VCaP (cell line): ENCODE measurements around the gene SH3TC1.

Experiments
- H3K27ac ChIP-seq: fragments of 450-650 bp; 2 replicates; pipeline ENCODE4 v1.5.1; 2017
- TF ChIP-seq, protein P1 (sequence below): fragments of 450-650 bp; conservative IDR thresholded peaks from 2 replicates; pipeline ENCODE4 v1.5.1; 2017; ENCODE audit warnings: mild to moderate bottlenecking, moderate library complexity

The SH3TC1 gene

DNA sequence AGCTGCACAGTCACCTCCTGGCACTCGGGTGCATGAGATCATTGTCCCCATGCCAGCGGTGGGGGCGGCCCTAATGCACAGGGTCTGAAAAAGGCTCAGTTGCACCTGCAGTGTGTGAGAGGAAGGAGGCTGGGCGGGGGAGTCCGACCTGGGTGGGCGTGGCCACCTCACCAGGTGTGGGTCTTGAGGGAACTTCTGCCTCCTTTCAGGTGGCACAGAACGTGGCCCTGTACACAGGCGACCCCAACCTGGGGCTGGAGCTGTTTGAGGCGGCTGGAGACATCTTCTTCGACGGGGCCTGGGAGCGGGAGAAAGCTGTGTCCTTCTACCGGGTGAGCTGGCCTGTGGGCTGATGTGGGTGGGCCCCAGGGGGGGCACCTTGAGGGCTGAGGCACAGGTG lies 36.1 kb downstream of the SH3TC1 start:
- no peak overlapping the region for H3K27ac ChIP-seq
- TF ChIP-seq, protein P1, sequence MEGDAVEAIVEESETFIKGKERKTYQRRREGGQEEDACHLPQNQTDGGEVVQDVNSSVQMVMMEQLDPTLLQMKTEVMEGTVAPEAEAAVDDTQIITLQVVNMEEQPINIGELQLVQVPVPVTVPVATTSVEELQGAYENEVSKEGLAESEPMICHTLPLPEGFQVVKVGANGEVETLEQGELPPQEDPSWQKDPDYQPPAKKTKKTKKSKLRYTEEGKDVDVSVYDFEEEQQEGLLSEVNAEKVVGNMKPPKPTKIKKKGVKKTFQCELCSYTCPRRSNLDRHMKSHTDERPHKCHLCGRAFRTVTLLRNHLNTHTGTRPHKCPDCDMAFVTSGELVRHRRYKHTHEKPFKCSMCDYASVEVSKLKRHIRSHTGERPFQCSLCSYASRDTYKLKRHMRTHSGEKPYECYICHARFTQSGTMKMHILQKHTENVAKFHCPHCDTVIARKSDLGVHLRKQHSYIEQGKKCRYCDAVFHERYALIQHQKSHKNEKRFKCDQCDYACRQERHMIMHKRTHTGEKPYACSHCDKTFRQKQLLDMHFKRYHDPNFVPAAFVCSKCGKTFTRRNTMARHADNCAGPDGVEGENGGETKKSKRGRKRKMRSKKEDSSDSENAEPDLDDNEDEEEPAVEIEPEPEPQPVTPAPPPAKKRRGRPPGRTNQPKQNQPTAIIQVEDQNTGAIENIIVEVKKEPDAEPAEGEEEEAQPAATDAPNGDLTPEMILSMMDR = no peak

DNA sequence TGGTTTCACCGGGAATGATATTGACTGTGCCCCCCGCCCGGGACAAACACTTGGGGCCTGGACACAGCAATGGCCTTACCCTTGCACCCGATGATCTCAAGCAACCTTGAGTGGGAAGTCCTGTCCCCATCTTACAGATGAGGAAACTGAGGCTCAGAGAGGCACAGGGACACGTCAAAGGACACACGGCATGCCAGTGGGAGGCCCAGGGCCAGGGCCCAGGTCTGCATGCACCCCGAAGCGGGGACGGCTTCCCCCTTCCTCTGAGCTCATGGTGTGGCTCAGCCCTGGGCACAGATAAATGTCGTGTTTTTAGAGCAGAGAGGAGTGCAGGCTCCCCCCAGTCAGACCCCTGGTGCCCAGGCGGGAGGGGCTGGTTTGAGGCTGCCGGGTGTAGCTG lies 36.6 kb downstream of the SH3TC1 start:
- TF ChIP-seq, protein P1 = no peak
- no peak overlapping the region for H3K27ac ChIP-seq

DNA sequence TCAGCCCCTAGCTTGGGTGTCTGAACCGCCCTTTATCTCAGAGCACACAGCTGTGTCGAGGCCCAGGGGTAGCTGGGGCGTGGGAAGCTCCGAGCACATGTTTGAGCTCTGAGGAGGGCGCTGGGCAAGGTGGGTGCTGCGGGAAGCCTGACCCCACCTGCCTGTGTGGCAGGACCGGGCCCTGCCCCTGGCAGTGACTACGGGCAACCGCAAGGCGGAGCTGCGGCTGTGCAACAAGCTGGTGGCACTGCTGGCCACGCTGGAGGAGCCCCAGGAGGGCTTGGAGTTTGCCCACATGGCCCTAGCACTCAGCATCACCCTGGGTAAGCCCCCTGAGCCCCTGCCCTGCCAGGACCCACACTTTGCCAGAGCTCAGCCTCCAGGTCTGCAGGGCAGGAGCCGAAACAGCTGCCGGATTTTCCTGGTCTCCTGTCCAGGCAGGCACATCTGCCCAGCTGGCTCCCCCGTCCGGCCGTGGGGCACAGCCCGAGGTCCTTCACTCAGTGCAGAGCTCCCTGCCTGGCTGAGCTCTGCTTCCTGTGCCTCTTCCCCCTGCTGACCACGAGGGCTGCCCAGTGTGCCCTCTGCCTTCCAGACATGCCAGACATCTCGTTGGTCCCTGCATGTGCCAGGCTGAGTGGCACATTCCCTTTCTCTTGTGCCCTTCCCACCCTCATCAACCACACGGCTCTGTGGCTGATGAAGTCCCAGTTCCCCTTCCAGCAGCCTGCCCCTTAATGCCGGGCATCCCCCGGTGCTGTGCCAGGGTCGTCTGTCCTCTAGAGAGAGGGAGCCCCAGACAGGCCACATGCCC lies 37.2 kb downstream of the SH3TC1 start:
- no peak overlapping the region for H3K27ac ChIP-seq
- TF ChIP-seq, protein P1 = no peak

DNA sequence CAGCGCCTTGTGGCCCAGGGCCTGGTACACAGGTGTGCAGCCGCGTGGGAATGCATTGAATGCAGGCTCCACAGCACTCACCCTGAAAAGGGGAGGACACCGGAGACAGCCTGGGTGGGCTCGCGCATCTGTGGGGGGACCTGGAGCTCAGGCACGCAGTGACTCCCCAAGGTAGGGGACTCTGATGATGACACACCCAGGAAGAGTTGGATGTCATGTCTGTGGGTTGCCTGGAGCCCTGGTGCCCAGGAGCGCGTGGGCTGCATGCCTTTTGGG lies 37.8 kb downstream of the SH3TC1 start:
- TF ChIP-seq, protein P1 = no peak
- no peak overlapping the region for H3K27ac ChIP-seq

DNA sequence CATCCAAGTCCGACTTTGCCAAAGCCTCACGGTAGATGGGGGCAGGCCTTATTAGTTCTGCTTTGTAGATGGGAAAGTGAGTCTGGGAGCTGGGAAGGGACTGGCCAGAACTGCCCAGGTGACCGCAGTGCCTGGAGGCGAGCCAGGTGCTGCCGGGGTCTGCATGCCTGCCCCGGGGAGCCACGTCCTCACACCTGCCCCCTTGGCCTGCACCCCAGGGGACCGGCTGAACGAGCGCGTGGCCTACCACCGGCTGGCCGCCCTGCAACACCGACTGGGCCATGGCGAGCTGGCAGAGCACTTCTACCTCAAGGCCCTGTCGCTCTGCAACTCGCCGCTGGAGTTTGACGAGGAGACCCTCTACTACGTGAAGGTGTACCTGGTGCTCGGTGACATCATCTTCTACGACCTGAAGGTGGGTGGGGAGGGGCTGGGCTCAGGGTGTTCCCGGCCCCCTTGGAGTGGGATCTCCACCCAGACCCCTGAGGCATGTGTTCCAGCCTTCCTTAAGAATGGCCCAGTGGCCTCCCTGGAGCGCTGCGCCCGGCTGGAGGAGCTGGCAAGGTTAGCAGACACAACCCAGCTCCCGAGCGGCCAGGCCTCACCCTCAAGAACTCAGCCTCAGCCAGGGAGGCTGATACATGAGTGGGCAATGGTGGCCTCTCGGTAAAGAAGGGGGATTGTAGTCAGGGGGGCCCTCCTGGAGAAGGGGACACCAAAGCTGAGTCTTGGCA lies 38.3 kb downstream of the SH3TC1 start:
- H3K27ac ChIP-seq = no peak overlapping the region
- TF ChIP-seq, protein P1 = no peak

DNA sequence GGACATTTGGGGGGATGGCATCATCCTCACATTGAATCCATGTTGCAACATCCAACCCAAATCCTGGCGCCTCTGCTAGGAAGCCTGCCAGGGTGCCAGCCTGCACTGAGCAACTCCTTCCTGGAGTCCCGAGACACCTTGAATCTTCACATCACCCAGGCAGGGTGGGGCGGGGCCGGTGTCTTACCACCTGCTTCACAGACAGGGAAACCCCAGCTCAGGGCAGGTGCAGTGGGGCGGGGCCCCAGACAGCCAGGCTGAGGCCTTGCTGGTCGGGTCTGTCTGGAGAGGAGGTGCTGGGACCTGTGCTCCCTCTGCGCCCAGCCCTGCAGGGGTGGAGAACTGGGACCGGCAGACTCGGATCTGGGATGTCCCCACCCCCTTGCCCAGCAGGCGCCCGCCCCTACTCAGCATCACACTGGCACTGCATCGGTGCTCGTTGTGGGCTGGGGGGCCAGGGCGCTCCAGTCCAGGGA lies 39.0 kb downstream of the SH3TC1 start:
- TF ChIP-seq, protein P1 = no peak
- H3K27ac ChIP-seq = no peak overlapping the region

DNA sequence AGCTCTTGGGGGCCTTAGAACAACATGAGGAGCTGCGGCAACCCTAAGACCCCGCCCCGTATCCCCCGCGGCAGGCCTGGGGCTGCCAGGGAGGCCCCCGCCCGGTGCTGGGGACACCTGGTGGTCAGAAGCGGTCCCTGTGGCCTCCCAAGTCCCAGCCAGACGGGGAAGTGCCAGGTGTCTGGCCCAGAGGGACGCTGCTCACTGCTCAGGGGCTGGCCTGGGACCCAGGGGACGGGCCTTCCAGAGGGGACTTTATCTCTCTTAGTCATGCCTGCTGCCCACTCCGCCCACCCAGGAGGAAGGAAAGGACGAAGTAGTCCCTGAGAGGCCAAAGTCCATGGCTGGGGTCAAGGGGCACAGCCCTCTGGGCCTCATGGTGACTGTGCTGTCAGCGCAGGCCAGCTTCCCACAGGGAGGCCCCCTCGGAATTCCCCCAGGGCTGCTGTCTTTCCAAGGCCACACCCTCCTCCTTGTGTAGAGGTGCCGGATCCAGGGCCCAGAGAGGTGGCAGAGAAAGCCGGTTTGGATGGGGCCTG lies 39.5 kb downstream of the SH3TC1 start:
- H3K27ac ChIP-seq = no peak overlapping the region
- TF ChIP-seq, protein P1 = peak; percentile 64
